ENCODE data around the gene NUBP1.

- no peak for TF ChIP-seq EZH2 (IDR thresholded peaks at IDR 0.05; ENCODE audit: borderline replicate concordance, low read length)
- TF ChIP-seq CTCF (IDR thresholded peaks at IDR 0.05; ENCODE audit: low read length) = no peak
These were observed 2.2 kb downstream of the NUBP1 start for GRCh38 chr16:10745841-10746240.

Measured in OCI-LY1 (cell line).